Measurements from ENCODE around the gene RNFT2.
"Not testable (repeated sequence)": the region's sequence is repeated elsewhere in the genome, so short reads cannot be mapped to it uniquely, and the experiment has no call there.

The RNFT2 gene

DNA sequence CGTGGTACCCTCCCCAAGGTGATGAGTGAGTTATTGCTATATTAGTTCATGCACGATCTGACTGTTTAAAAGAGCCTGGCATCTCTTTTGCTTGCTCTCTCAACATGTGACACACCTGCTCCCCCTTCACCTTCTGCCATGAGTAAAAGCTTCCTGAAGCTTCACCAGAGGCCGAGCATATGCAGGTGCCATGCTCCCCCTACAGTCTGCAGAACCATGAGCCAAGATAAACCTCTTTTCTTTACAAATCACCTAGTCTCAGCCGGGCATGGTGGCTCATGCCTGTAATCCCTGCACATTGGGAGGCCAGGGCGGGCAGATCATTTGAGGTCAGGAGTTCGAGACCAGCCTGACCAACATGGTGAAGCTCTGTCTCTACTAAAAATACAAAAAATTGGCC is 61.8 kb downstream of the RNFT2 start:
- DNase-seq = no peak

DNA sequence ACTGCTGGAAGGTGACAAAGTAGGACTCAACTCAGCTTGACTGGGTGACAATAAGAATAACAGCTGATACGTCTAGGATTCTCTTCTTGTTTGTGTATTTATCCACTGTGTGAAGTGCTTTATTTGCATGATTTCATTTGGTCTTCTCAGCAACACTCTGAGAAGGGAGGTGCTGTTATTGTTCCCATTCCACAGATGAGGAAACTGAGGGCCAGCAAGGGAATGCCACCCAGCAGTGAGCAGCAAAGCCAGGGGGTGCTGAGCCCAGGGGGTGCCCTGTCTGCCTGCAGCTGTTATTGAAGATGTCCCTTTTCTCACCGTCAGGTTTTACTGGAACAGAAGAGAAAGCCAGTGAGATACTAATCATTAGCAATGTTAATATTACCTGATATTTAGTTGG is 62.8 kb downstream of the RNFT2 start:
- DNase-seq = no peak

DNA sequence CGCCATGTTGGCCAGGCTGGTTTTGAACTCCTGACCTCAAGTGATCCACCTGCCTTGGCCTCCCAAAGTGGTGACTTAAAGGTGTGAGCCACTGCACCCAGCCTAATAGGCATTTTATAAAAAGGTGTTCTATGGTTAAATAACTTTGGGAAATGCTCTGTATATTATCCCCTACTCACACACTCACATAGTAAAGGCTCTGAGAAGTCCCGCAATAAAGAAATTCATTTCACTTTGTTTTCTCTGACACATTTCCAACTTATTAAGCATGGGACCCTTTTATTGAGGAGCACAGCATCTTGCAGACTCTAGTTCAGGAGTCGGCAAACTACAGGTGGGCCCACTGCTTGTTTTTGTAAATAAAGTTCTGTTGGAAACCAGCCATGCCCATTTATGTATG is 63.9 kb downstream of the RNFT2 start:
- no peak for DNase-seq

DNA sequence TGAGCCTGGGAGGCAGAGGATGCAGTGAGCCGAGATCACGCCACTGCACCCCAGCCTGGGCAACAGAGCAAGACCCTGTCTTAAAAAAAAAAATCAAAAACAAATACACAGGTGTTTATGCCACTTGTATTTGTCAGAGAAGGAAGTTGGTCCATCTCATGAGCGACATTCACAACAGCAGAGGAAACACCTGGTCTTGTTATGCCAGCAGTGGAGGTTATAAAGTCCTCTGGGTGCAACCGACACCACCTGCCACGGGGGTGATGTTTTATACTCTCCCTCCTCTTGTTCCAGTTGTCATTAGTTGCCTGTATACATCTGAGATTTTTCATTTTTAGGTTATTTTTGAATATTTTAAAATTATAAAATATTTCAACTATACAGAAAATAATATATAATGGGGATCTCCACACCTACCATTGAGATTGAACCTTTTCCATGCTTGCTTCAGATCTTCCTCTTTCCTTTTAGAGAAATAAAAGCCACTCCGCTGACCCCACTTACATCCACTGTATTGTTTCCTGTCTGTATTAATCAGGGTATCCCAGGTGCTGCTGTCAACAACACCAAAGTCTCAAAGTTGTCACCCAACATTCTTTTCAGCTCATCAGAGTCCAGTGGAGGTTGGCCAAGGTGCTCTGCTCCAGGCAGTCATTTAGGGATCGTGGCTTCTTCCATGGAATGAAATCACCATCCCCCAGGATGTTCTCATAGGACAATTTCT is 65.1 kb downstream of the RNFT2 start:
- no peak for DNase-seq

DNA sequence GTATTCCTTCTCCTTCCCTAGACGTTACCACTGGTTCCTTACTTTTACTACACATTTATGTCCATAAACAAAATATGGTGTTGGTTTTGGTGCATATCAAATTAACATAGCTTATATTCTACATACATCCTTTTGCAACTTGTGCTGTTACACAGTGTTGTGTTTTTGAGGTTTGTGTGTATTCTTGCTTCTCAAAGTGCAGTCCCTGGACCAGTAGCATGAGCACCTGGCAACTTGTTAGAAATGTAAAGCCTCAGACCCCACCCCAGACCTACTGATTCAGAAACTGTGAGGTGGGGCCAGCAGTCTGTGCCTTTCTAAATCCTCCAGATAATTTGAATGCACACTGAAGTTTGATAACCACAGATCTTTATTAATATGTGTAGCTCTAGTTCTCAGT is 65.9 kb downstream of the RNFT2 start:
- no peak for DNase-seq

DNA sequence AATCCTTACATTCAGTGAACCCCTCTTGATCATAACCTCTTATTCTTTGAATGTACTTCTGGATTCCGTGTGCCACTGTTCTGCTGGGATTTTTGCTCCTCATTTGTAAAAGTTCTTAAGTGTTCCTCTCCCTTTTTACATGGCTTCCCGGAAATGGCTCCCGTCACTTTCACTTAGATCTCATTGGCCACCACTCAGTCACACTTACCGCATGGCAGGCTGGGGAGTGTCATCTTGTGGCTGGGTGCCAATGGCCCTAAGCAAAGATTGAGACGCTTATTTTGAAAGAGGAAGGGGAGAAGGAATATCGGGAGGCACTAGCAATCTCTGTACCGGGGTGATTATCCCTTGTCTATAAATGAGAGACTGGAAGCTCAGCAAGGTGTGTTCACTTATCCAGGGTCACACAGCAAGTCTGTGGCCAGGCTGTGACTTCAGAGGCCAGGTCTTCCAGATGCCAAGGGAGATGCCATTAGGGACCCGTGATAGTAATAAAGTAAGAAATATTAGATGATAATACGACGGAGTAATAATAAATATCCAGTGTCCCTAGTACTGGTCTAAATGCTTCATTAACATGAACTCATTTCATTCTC is 68.8 kb downstream of the RNFT2 start:
- DNase-seq = no peak

DNA sequence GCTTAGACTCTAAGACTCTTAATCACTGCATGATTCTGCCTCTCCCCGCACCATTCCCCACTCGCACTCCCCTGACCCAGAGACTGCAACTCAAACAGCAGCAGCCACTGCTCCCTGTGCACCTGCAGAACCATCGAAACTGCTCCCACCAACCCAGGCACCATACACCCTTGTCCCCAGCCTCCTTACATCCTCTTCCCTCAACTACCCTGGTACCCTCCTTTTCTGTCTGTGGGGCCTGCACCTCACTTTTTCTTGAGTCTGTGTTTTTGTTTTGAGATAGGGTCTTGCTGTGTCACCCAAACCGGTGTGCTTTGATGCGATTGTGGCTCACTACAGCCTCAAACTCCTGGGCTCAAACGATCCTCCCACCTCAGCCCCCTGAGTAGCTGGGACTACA is 69.4 kb downstream of the RNFT2 start:
- no peak for DNase-seq

DNA sequence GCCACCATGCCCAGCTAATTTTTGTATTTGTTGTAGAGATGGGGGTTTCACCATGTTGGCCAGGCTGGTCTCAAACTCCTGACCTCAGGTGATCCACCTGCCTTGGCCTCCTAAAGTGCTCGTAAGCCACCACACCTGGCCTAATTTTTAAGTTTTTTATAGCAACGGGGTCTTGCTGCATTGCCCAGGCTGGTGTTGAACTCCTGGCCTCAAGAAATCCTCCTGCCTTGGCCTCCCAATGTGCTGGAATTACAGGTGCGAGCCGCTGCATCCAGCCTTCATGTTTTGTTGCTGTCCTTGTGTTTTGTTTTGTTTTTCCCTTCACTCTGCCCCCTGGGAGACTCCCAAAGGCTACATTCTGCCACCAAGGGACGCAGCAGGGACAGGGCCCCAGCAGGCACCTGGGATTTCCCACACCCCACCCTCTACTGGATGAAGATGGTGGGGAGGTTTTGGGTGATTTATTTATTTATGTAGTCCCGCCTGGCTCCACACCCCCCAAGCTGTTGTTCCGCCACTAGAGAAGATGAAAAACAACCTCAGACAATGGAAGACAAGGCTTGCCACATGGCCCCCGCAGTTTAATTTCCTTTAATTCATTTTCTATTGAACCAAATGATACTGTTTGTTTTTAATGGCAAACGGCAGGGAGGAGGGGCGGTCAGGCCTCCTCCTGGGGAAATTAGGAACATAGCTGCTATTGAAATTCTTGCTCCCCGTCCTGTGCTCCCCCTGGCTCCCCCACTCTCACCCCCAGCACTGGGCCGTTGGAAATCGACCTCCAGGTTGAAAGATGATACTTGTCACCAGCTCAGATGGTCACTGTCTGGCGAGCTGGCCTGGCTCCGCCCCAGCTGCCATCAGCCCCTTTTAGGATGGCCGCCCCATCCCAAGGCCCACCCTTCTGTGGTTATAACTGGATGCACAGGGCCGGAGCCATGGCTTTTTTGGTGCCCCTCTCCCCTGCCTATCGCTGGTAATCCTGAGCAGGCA is 70.3 kb downstream of the RNFT2 start:
- DNase-seq = peak; percentile 30

DNA sequence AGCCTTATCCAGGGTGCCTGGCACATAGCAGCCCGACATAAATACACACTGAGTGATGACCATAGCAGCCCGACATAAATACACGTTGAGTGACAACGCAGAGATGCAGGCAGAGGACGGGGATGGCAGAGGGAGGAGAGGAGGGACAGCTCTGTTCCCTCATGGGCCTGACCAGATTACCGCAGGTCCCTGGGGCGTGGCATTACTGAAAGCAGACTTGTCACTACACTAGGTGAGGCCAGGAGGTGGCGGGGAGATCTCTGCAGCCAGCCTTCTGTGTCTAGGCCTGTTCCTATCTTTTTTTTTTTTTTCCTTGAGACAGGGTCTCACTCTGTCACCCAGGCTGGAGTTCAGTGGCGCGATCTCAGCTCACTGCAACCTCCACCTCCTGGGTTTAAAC is 74.1 kb downstream of the RNFT2 start:
- no peak for DNase-seq

DNA sequence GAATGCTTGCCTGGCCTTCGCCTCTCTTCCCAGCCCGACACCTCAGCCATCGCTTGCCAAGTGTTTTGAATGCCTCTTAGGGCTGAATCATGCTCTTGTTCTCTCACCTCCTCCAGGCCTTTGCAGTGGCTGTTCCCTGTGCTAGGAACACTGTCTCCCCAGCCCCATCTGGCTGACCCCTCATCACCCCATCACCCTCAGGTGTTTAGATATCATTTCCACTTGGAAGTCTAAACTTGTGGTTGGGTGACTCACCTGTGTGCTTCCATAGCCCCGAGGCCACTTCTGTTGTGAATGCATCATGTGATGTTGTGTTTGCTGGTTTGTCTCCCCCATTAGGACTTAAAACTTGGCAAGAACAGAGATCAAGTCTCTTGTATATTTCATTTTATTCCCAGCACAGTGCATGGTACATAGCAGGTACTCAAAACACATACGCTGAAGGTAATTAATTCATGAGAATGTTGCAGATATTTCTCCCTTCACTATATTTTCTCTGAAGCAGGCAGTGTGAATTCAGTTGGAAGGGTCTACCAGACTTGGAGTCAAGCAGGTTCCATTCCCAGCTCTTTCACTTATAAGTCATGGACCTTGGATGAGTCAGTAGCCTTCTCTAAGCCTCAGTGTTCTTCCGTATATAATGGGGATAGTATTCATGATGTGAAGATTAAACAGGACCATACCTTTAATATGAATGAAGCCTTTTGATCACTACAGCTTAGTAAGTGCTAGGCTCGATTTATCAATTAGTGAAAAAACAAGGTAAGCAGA is 75.3 kb downstream of the RNFT2 start:
- DNase-seq = no peak

DNA sequence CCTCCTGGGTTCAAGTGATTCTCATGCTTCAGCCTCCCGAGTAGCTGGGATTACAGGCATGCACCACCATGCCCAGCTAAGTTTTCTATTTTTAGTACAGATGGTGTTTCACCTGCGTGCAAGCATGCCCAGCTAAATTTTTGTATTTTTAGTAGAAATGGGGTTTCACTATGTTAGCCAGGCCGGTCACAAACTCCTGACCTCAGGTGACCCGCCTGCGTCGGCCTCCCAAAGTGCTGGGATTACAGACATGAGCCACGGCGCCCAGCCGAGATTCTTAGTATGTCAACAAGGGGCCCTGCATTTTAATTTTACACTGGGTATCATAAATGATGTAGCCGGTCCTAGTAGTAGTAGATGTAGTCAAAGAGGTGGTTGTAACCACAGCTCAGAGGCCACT is 76.7 kb downstream of the RNFT2 start:
- DNase-seq = not testable (repeated sequence)

DNA sequence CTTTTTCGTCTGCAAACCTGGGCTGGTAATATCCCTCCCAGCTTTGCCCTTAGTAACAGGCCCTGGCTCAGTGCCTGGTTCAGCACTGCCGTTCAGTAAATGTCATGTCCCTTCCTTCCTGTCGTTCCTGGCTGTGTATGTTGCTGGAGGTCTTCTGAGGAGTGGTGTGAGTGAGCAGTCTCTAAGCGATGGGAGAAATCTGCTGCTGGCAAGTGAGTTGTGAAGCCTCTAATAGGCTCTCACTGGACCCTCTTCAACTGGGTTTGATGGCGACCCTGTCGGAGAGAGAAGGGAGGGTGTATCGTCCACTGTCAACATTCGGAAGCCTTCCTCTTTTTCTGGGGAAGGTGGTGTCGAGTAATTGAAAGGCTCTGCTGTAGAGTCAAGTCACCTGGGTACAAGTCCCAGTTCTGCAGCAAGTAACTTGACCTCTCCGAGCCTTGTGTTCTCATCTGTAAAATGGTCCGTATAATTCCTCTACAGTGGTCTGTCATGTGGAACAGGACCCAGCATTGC is 80.3 kb downstream of the RNFT2 start:
- DNase-seq = no peak

DNA sequence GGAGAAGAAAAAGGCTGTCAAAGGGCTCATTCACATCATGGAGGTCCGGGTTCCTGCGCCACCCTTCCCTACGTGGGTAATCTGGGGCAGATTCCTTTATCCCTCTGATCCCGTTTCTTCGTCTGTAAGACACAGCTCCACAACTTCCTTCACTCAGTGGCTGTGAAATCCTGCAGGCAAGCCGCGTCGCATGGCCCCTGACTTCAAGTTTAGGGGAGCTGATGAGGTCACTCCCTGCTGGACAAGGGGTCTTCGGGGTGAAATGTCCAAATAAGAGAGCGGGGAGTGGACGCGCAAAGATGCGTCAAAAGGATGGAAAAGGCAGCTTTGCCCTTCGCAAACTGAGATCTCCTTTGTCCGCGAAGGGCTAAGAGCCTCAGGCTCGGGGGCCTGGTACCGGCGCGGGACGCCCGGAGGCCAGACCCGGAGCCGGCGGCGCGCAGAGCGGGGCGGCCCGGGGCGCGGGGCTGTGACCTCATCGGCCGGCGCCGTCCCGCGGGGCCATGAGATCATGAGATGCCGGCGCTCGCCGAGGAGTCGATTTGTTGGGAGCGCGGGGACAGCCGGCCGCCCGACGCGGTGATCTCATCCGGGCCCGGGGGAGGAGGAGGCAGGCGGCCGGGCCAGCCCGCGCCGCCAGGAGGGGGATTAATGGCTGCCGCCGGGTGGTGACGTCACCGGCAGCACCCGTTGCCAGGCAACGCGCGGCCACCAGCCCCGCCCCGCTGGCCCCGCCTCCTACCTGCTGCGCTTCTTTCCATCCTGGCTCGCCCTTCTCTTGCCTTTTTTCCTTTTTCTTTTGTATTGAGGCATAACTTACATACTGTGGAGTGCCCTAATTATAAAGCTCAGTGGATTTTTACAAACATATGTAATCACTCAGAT is 81.1 kb downstream of the RNFT2 start:
- DNase-seq = peak; percentile 89

DNA sequence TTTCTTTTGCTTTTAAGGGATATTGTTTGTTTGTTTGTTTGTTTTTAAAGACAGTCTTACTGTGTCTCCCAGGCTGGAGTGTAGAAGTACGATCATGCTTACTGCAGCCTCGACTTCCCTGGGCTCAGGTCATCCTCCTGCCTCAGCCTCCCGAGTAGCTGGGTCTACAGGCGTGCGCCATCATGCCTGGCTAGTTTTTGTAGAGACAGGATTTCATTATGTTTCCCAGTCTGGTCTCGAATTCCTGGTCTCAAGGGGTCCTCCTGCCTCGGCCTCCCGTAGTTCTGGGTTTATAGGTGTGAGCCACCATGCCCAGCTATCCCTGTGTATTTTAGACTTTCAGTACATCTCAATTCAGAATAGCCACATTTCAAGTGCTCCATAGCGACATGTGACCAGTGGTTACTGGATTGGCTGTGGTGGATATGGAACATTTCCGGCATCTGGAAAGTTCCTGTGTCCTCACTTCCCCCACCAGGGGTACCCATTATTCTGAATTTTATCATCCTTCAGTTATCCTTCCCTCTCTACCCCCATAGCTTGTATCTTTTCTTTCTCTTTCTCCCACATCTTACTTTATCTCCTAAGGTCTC is 82.0 kb downstream of the RNFT2 start:
- DNase-seq = no peak

DNA sequence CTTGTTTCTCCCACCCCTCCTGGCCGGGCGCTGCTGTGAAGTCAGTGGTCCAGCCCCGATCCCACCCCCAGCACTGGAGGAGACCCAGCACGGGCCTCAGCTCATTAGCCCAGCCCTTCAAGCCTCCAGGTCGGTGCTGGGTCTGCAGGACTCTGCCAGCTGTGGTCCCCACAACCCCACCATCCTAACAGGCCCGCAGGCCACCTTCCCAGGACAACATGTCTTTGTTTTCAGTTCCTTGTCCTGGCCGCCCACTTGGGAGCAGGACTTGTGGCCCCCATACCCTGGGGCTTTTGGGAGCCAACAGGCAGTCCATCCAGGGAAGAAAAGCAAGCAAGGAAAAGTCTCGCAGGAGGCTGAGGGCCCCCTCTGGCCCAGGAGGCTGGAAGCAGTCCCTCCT is 83.2 kb downstream of the RNFT2 start:
- DNase-seq = no peak

DNA sequence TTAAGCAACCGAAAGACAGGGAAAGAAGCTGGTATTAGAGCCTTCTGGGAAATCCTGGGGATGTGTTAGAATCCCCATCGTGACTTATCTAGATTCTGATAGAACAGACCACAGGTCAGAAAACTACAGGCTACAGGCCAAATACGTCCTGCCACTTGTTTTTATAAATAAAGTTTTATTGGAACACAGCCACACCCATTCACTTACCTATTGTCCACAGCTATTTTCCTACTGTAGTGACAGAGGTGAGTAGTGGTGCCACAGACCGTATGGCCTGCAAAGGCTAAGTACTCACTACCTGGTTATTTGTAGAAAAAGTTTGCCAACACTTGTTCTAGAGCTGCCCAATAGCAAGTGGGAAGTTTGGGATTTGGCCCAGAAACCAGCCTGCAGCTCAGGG is 89.3 kb downstream of the RNFT2 start:
- no peak for DNase-seq

DNA sequence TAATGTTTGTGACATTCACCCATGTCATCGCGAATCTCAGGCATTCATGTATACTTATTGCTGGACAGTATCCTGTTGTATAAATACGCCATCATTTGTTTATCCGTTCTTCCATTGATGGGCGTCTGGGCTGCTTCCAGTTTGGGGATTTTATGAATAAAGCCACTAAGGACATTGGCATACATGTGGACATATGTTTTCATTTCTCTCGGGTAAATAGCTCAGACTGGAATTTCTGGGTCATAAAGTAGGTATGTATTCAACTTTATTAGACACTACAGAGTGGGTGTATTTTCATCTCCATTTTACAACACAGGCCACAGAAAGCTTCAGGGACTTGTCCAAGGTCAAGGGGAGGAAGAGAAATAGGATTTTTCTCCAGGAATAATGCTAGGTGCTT is 94.2 kb downstream of the RNFT2 start:
- DNase-seq = no peak

DNA sequence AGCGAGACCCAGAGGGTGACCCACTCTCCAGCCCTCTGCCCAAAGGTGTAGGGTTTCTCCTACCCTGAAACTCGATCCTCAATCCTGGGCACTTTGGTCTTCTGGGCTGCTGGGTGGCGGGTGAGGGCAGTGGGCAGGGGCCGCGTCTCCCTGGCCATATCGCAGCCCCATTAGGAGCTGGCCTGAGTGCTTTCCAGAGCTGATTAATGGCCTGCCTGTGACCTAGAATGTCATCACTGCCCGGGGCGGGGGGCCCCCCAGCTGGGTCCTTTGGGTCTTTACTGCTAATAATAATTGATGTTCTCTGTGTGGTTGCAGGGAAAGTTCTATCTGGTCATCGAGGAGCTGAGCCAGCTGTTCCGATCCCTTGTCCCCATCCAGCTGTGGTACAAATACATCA is 95.4 kb downstream of the RNFT2 start:
- no peak for DNase-seq

DNA sequence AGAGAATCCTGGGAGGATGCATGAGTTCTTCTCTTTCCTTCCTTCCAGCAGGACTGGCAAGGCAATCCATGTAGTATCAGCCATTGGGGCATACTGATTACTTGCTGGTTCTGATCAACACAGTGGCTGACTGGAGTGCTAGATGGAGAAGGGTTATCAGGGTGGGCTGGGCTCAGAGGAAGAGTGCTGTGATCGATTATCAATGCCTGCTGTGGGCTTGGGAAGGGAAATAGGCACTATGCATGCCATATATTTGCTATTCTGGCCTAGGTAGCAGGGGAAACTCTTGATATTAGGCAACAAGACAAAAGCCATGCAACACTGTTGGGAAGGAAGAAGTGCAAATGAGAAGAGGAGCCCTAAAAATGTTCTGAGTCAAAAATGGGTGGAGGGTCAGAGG is 97.4 kb downstream of the RNFT2 start:
- no peak for DNase-seq

DNA sequence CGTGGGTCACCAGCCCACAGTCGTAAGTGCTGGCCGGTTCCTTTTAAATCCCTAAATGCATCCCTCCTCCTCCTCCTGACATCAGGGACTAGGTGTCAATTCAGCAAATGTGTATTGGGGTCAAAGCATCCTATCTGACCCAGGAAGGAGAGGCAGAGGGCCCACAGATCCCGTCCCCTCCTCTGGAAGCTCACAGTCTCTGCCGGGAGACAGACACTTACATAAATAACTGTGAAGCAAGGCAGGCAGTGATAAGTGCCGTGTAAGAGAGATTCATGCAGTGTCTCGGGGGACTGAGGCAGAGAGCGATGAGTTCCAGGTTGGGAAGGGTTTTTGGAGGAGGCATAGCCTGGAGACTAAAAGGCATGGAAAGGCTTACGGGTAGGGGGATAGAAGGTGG is 99.0 kb downstream of the RNFT2 start:
- DNase-seq = no peak

DNA sequence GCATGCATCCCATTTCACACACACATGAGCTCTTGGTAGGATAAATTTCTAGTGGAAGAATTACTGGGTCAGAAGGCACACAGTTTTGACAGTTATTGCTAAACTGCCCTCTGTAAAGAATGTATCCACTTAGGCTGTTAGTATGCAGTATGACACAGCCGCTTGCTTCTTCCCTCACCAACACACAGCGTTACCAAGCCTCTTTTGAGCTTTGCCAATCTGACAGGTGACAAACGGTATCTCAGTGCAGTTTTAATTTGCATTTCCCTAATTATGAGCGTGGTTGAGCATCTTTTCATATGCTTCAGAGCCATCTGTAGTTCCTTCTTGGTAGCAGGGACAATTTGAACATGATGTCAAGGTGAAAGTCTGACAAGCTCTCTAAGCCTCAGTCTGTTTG is 100.2 kb downstream of the RNFT2 start:
- DNase-seq = no peak
